Measurements from ENCODE around the gene LDB2.

DNA sequence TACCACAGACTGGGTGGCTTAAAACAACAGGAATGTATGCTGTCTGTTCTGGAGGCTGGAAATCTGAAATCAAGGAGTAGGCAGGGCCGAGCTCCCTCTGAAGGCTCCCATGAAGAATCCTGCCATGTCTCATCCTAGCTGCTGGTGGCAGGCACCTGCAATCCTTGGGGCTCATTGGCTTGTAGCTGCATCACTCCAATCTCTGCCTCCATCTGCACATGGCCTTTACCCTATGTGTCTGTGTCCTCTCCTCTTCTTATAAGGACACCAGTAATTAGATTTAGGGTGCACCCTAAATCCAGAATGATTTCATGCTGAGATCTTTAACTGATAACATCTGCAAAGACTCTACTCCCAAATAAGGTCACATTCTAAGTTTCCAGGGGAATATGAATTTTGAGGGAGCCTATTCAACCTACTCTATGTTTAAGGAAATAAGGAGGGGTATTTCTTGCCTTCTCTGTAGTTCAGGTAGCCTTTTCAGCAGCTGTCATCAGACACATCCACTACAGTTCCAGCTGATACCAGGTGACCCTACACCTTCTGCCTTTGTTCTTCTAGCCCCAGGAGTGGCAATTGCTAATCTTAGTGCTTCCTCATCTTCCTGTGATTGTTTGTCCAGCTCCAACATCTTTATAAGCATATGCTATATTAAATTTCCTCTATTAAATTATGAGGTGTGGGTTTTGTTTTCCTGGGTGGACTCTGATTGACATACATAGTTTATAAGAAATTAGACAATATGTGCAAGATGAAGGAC lies 377.1 kb downstream of the LDB2 start:
- TF ChIP-seq MYC (IDR thresholded peaks at IDR 0.05; ENCODE audit: low read depth, low read length) = no peak
- TF ChIP-seq, protein P1, sequence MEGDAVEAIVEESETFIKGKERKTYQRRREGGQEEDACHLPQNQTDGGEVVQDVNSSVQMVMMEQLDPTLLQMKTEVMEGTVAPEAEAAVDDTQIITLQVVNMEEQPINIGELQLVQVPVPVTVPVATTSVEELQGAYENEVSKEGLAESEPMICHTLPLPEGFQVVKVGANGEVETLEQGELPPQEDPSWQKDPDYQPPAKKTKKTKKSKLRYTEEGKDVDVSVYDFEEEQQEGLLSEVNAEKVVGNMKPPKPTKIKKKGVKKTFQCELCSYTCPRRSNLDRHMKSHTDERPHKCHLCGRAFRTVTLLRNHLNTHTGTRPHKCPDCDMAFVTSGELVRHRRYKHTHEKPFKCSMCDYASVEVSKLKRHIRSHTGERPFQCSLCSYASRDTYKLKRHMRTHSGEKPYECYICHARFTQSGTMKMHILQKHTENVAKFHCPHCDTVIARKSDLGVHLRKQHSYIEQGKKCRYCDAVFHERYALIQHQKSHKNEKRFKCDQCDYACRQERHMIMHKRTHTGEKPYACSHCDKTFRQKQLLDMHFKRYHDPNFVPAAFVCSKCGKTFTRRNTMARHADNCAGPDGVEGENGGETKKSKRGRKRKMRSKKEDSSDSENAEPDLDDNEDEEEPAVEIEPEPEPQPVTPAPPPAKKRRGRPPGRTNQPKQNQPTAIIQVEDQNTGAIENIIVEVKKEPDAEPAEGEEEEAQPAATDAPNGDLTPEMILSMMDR (IDR thresholded peaks at IDR 0.05; ENCODE audit: extremely low read depth in 1 of 2, insufficient read depth in 1 of 2, low read depth in 1 of 2, low read length in 2 of 2) = no peak
- TF ChIP-seq POLR2A (IDR thresholded peaks at IDR 0.05; ENCODE audit: low read depth, low read length) = no peak
- no peak for TF ChIP-seq POLR2AphosphoS5 (IDR thresholded peaks at IDR 0.05; ENCODE audit: insufficient read depth, low read depth, low read length)
- no peak for TF ChIP-seq EZH2 (IDR thresholded peaks at IDR 0.05; ENCODE audit: borderline replicate concordance, low read depth, low read length, severe bottlenecking)
- TF ChIP-seq, protein P2, sequence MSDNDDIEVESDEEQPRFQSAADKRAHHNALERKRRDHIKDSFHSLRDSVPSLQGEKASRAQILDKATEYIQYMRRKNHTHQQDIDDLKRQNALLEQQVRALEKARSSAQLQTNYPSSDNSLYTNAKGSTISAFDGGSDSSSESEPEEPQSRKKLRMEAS (IDR thresholded peaks at IDR 0.05; ENCODE audit: insufficient read depth, insufficient read length) = no peak
